ENCODE results near the gene LRRFIP1. TPM values are rescaled to one million over a fixed set of nuclear protein-coding genes. Genes with fewer than 3 reads are reported as not detected.

Gene LRRFIP1
- total and polyA plus RNA-seq, 2 donors (not counting 1 experiment from before 2014, with no cell fraction given) = 42.0 to 139 TPM

GRCh38 chr2:237714690-237715458 lies 87.5 kb downstream of the LRRFIP1 start:
- ChIA-PET CTCF (interaction anchor here (0.8 to 5.4 kb wide), 3 partner anchors 12 to 42 kb away, joined by 3 to 23 read pairs (median 3); no protein-coding TSS in a partner anchor), POLR2A (no interaction called here)
- Mint-ChIP-seq H3K4me1 (peaks cover 43% of the 10 kb centered on the region), H3K27me3 (no peaks in the 10 kb centered on the region), H3K9me3 (ENCODE audit: insufficient read depth) (no peaks in the 10 kb centered on the region), H3K27ac (peak overlapping the region; percentile 57), H3K4me3 (no peak overlapping the region)
- no peak overlapping the region for H3K4me3 ChIP-seq (ENCODE audit: control extremely low read depth in 1 of 5, extremely low read depth in 1 of 5, insufficient read depth in 1 of 5, low read depth in 2 of 5, low read length in 4 of 5)
- no peak for TF ChIP-seq CTCF (IDR thresholded peaks at IDR 0.05)
- H4K20me1 ChIP-seq (ENCODE audit: control insufficient read depth, insufficient read depth, low read length, poor library complexity, severe bottlenecking) = peaks cover 90% of the 10 kb centered on the region
- H3K27ac ChIP-seq (ENCODE audit: low read length in 2 of 2) = peak overlapping the region in 1 of 2 donors; percentile 11
- H3K9me3 ChIP-seq (ENCODE audit: control extremely low read depth in 1 of 3, control insufficient read depth in 2 of 3, insufficient read depth in 1 of 3, low read length in 2 of 3) = no peaks in the 10 kb centered on the region
- no peak overlapping the region for H3K9ac ChIP-seq (ENCODE audit: low read length)
- peaks cover 7 to 9% of the 10 kb centered on the region in 2 donors for H3K4me1 ChIP-seq (ENCODE audit: control insufficient read depth in 2 of 2, insufficient read depth in 2 of 2, low read length in 2 of 2)
- intact Hi-C loops (cut with micrococcal nuclease) = no loop called here
- DNase-seq (no peak), ATAC-seq (ENCODE audit: low read depth) (no peak)
- no peaks in the 10 kb centered on the region for H3K27me3 ChIP-seq (replicated peaks in 1 of 4; ENCODE audit: control extremely low read depth in 1 of 4, control insufficient read depth in 3 of 4, insufficient read depth in 4 of 4, low read length in 3 of 4)
- H3K4me2 ChIP-seq (replicated peaks; ENCODE audit: low read depth, low read length, poor library complexity, severe bottlenecking) = no peak overlapping the region
- WGBS (ENCODE audit: insufficient coverage) = 91% methylated on average over 11 of the region's 14 CpGs
- H3K36me3 ChIP-seq (replicated peaks in 1 of 2; ENCODE audit: control extremely low read depth in 1 of 2, control insufficient read depth in 1 of 2, extremely low read depth in 1 of 2, insufficient read depth in 2 of 2, low read length in 1 of 2) = peaks cover 5 to 51% of the 10 kb centered on the region in 2 experiments
- H2AFZ ChIP-seq (ENCODE audit: insufficient read depth, low read depth, low read length, poor library complexity, severe bottlenecking) = no peak overlapping the region
- peaks cover 100% of the 10 kb centered on the region for H3K79me2 ChIP-seq (ENCODE audit: control insufficient read depth, insufficient read depth, low read length)

- Mint-ChIP-seq H3K27ac (peak overlapping the region; percentile 57), H3K4me1 (peaks cover 43% of the 10 kb centered on the region), H3K27me3 (no peaks in the 10 kb centered on the region), H3K9me3 (ENCODE audit: insufficient read depth) (no peaks in the 10 kb centered on the region), H3K4me3 (no peak overlapping the region)
- no peak overlapping the region for H3K4me2 ChIP-seq (replicated peaks; ENCODE audit: low read depth, low read length, poor library complexity, severe bottlenecking)
- no peak overlapping the region for H3K9ac ChIP-seq (ENCODE audit: low read length)
- no peaks in the 10 kb centered on the region for H3K9me3 ChIP-seq (ENCODE audit: control extremely low read depth in 1 of 3, control insufficient read depth in 2 of 3, insufficient read depth in 1 of 3, low read length in 2 of 3)
- TF ChIP-seq CTCF (IDR thresholded peaks at IDR 0.05) = no peak
- TF ChIP-seq EZH2 (IDR thresholded peaks at IDR 0.05; ENCODE audit: borderline replicate concordance, insufficient read depth, low read depth, low read length, poor library complexity, severe bottlenecking) = no peak
- intact Hi-C loops (cut with micrococcal nuclease) = no loop called here
- no peaks in the 10 kb centered on the region for H3K27me3 ChIP-seq (replicated peaks in 1 of 4; ENCODE audit: control extremely low read depth in 1 of 4, control insufficient read depth in 3 of 4, insufficient read depth in 4 of 4, low read length in 3 of 4)
- peaks cover 91% of the 10 kb centered on the region for H4K20me1 ChIP-seq (ENCODE audit: control insufficient read depth, insufficient read depth, low read length, poor library complexity, severe bottlenecking)
- peaks cover 7 to 9% of the 10 kb centered on the region in 2 donors for H3K4me1 ChIP-seq (ENCODE audit: control insufficient read depth in 2 of 2, insufficient read depth in 2 of 2, low read length in 2 of 2)
- ATAC-seq (ENCODE audit: low read depth) (no peak), DNase-seq (no peak)
- H3K36me3 ChIP-seq (replicated peaks in 1 of 2; ENCODE audit: control extremely low read depth in 1 of 2, control insufficient read depth in 1 of 2, extremely low read depth in 1 of 2, insufficient read depth in 2 of 2, low read length in 1 of 2) = peaks cover 7 to 48% of the 10 kb centered on the region in 2 experiments
- 41% methylated on average over 13 of the region's 13 CpGs for WGBS (ENCODE audit: insufficient coverage)
- peaks cover 100% of the 10 kb centered on the region for H3K79me2 ChIP-seq (ENCODE audit: control insufficient read depth, insufficient read depth, low read length)
- no peak overlapping the region for H2AFZ ChIP-seq (ENCODE audit: insufficient read depth, low read depth, low read length, poor library complexity, severe bottlenecking)
- CTCF ChIA-PET = interaction anchor here (0.8 to 5.4 kb wide), 3 partner anchors 13 to 42 kb away, joined by 3 to 23 read pairs (median 3); no protein-coding TSS in a partner anchor
- no peak overlapping the region for H3K4me3 ChIP-seq (ENCODE audit: control extremely low read depth in 1 of 5, extremely low read depth in 1 of 5, insufficient read depth in 1 of 5, low read depth in 2 of 5, low read length in 4 of 5)
- H3K27ac ChIP-seq (ENCODE audit: low read length in 2 of 2) = no peak overlapping the region
- POLR2A ChIA-PET = no interaction called here
Observed at GRCh38 chr2:237715459-237715947, 88.1 kb downstream of the LRRFIP1 start.
